NCI-H2171 treated with DMSO at 0.1 percent for 48 hours (cell line): ENCODE results near the gene C3orf20.

Source experiments
- DNase-seq: peaks from one replicate; lab custom pipeline; 2025; lab: John Stamatoyannopoulos, UW

C3orf20 gene

GRCh38 chr3:14775011-14775410, 100.1 kb downstream of the C3orf20 start:
- no peak for DNase-seq

- no peak for DNase-seq
Measured at GRCh38 chr3:14775563-14775962, 100.6 kb downstream of the C3orf20 start.

GRCh38 chr3:14779069-14779685, 104.2 kb downstream of the C3orf20 start:
- DNase-seq = no peak

- no peak for DNase-seq
Measured at GRCh38 chr3:14780927-14781507, 106.1 kb downstream of the C3orf20 start.

GRCh38 chr3:14783480-14784086, 108.6 kb downstream of the C3orf20 start:
- no peak for DNase-seq

- DNase-seq = peak; percentile 40
Measured at GRCh38 chr3:14784087-14784681, 109.2 kb downstream of the C3orf20 start.

- DNase-seq = no peak
Measured at GRCh38 chr3:14785207-14786155, 110.5 kb downstream of the C3orf20 start.

GRCh38 chr3:14786369-14786768, 111.4 kb downstream of the C3orf20 start:
- DNase-seq = no peak

GRCh38 chr3:14787630-14788029, 112.7 kb downstream of the C3orf20 start:
- DNase-seq = peak; percentile 4

- no peak for DNase-seq
Measured at GRCh38 chr3:14788644-14789043, 113.7 kb downstream of the C3orf20 start.

GRCh38 chr3:14789221-14789620, 114.3 kb downstream of the C3orf20 start:
- DNase-seq = no peak

GRCh38 chr3:14789640-14790285, 114.8 kb downstream of the C3orf20 start:
- DNase-seq = no peak

GRCh38 chr3:14791343-14791945, 116.5 kb downstream of the C3orf20 start:
- DNase-seq = peak; percentile 2

GRCh38 chr3:14792691-14793121, 117.8 kb downstream of the C3orf20 start:
- DNase-seq = no peak

GRCh38 chr3:14793126-14793857, 118.4 kb downstream of the C3orf20 start:
- no peak for DNase-seq

GRCh38 chr3:14793858-14794234, 118.9 kb downstream of the C3orf20 start:
- no peak for DNase-seq

GRCh38 chr3:14794435-14794834, 119.5 kb downstream of the C3orf20 start:
- DNase-seq = no peak

- DNase-seq = no peak
Measured at GRCh38 chr3:14795996-14796395, 121.1 kb downstream of the C3orf20 start.

- no peak for DNase-seq
Measured at GRCh38 chr3:14796403-14797077, 121.6 kb downstream of the C3orf20 start.

- no peak for DNase-seq
Measured at GRCh38 chr3:14797731-14798130, 122.8 kb downstream of the C3orf20 start.
